Gastroesophageal sphincter (tissue), 3 donors: ENCODE results near the gene IL1RAP.

Experiments
- CTCF ChIP-seq, 4 experiments: fragments of 200-600 bp in 2 of 4; fragments of 450-650 bp in 2 of 4; sonication (generic) in 1 of 4; IDR thresholded peaks; one replicate each; pipeline ENCODE4 v1.5.1; 2017 to 2019; ENCODE audit warnings: antibody characterized with exemption in 4 of 4, mild to moderate bottlenecking in 2 of 4, moderate library complexity in 2 of 4
- POLR2AphosphoS5 ChIP-seq: sonication (generic); formaldehyde crosslinking; IDR thresholded peaks from one replicate; pipeline ENCODE4 v1.6.1; 2017; ENCODE audit warnings: antibody characterized with exemption

GRCh38 chr3:190641564-190641963 is 127.7 kb downstream of the IL1RAP start:
- no peak for TF ChIP-seq POLR2AphosphoS5
- TF ChIP-seq CTCF (IDR thresholded peaks at IDR 0.05), result no peak
